Tibial nerve (tissue), 3 donors: ENCODE results near the gene AEBP2.

Experiments used
- POLR2A ChIP-seq, 2 donors: fragments of 450-650 bp; IDR thresholded peaks; one replicate each; pipeline ENCODE4 v1.6.1; 2017; ENCODE audit warnings: antibody characterized with exemption in 2 of 2, mild to moderate bottlenecking in 2 of 2, moderate library complexity in 2 of 2
- TF ChIP-seq, protein P1 (sequence below), 5 experiments: fragments of 200-600 bp in 3 of 5; fragments of 450-650 bp in 2 of 5; sonication (generic) in 3 of 5; IDR thresholded peaks; one replicate each; pipeline ENCODE4 v1.5.1; 2016 to 2019; ENCODE audit warnings: antibody characterized with exemption in 5 of 5, mild to moderate bottlenecking in 3 of 5, moderate library complexity in 2 of 5

DNA sequence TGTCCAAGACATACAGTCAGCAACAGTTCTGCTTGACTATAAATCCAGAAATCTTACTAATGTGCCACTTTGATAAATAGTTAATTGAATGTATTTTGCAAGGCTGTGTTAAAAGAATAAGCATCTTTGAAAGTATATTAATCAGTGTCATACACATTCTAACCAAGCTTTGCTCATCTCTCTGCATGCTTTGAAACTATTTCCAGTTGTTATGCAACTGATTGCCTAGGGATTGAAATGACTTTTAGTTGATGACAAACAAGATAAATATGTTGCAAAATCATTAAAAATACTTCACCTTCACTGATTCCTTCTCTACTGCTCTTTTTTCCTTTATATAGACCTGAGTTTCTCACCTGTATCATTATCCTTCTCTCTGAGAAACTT, 91.3 kb downstream of the AEBP2 start:
- TF ChIP-seq, protein P1, sequence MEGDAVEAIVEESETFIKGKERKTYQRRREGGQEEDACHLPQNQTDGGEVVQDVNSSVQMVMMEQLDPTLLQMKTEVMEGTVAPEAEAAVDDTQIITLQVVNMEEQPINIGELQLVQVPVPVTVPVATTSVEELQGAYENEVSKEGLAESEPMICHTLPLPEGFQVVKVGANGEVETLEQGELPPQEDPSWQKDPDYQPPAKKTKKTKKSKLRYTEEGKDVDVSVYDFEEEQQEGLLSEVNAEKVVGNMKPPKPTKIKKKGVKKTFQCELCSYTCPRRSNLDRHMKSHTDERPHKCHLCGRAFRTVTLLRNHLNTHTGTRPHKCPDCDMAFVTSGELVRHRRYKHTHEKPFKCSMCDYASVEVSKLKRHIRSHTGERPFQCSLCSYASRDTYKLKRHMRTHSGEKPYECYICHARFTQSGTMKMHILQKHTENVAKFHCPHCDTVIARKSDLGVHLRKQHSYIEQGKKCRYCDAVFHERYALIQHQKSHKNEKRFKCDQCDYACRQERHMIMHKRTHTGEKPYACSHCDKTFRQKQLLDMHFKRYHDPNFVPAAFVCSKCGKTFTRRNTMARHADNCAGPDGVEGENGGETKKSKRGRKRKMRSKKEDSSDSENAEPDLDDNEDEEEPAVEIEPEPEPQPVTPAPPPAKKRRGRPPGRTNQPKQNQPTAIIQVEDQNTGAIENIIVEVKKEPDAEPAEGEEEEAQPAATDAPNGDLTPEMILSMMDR (IDR thresholded peaks at IDR 0.05), result no peak
- TF ChIP-seq POLR2A (IDR thresholded peaks at IDR 0.05), result no peak
